T-helper 2 cell (primary cell): Measurements from ENCODE around the gene WHRN.

Experiments
- DNase-seq, 5 experiments: peaks; one replicate each; pipeline versions ENCODE4 v3.0.0 to v3.0.0-alpha.2; 2012 to 2022
- total RNA-seq, 2 donors: gene quantifications; one replicate each; lab custom pipeline; 2026; lab: John Stamatoyannopoulos, UW

Gene WHRN
- 10.5 to 18.1 reads per million in 2 donors for total RNA-seq

GRCh38 chr9:114505187-114506081, at the start of gene WHRN:
TSS of gene WHRN (minus strand) at chr9:114505473. CDS start at chr9:114504801, 672 bp downstream.
- DNase-seq = peak; percentile 77 to 92 (median 82)

- DNase-seq = no peak
These were observed 47.9 kb upstream of the WHRN start for GRCh38 chr9:114553202-114553601.

GRCh38 chr9:114552706-114553105, 47.4 kb upstream of the WHRN start:
- no peak for DNase-seq

DNA sequence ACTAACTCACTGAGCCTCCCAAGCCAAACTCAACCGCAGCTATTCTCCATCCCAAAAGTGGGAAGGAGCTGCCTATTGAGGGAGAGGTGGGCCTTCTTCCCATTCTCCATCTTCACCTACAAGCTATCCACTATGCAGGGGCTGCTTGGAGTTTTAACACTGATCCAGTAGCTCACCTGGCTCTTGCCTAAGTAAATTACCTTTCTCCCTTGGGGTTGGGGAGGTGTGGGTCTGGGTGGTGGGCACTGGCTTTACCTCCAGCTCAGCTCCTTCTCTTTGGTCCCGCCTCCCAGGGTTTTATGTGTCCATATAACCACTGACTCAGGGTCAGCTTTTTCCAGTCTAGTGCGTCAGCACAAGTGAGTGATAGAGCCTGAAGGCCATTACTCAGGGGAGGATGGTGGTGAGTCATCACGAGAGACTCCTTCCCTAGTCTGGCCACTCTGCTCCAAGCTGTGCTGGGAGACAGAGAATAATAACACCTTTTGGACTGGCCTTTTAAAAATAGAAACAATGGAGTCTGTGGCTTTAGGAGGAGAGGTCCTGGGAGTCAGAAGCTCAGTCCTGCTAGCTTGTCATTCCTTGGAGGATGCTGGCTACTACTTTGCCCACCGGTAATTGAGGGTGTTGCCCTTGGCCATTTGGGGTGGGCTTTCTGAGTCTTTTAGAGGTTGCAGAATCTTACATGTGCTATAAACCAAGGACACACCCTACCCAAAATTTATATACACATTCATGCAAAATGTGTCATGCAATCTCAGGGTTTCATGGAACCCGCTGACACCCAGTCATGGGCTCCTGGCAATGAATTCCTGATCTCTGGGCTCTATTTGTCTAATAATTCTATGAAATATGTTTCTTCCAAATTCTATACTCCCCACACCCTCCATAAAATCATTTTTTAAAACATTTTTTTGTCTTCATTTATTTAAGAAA, 46.7 kb upstream of the WHRN start:
- no peak for DNase-seq

- no peak for DNase-seq
These were observed 44.5 kb upstream of the WHRN start for GRCh38 chr9:114549697-114550330.

GRCh38 chr9:114546851-114547250, 41.6 kb upstream of the WHRN start:
- no peak for DNase-seq

- no peak for DNase-seq
These were observed 39.8 kb upstream of the WHRN start for GRCh38 chr9:114545055-114545454.

DNA sequence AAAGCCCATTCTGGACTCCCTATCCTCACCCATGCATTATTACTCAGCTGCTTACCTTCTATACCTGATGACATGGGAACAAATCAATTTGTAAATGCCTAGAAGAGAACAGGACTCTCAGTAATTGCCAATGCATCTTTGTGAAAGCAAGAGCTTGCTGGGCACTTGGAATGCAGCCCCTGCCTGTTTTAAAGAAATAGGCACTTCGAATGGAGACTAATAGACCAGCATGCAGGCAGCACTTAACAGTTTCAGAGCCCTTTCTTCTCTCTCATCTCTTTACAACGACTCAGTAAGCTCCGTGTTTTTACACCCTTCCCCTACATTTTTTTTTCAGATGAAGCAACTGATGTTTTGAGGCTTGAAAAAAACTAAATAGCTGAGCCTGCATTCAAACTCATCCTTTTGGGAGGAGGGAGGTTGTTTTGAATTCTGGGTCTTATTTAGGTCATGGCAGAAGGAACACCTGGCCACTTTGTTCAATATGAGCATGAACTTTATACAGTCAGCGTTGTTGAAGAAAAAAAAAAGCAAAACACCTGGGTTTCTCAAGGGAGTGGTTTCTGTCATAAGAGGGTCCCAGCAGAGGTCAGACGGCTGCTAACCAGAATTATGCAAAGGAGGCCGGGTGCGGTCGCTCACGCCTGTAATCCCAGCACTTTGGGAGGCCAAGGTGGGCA, 34.6 kb upstream of the WHRN start:
- DNase-seq = no peak

DNA sequence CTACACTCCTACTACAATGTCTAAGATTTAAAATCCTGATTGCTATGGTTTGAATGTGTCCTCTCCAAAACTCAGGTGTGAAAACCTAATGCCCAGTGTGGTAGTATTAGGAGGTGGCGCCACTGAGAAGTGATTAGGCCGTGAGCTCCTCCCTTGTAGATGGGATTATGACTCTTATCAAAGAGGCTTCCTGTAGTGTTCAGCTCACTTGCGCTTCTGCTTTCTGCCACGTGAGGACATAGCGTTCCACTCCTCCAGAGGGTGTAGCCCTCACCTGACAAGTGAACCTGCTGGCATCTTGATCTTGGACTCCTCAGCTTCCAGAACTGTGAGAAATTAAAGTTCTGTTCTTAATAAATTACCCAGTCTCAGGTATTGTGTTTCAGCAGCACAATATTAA, 33.0 kb upstream of the WHRN start:
- peak in 1 of 5 experiments; percentile 43 for DNase-seq

DNA sequence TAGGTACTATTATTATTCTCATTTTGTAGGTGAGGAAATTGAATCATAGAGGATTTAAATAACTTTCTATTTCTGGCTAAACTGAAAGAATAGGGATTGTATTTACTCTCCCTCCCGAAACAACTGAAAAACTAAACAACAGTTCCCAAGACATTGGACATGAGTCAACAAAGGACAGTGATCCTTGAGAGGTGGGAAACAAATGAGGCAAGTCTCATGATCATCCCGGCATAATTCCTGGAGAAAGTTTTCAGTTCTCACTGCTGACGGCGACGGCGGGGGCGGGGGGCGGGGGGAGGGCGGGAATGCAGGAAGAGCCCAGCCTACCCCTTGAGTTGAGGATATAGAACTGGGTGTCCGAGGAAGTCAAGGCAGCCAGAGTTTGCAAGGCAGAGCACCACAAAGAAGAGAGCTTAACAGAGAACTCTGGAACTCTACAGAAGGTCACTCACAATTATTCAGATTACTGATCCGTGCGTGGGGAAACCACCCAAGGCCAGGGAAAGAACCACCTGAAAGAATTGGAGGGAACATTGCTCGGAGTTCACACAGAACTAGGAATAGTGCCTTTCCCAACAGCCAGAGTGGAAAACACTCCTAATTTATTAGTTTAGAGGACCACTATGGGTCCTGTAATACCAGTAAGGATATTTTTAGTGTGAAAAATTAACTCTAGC, 27.4 kb upstream of the WHRN start:
- DNase-seq = no peak

- no peak for DNase-seq
These were observed 24.0 kb upstream of the WHRN start for GRCh38 chr9:114529285-114529684.

- DNase-seq = no peak
These were observed 21.5 kb upstream of the WHRN start for GRCh38 chr9:114526807-114527206.

GRCh38 chr9:114525513-114525912, 20.2 kb upstream of the WHRN start:
- DNase-seq = no peak

- DNase-seq = no peak
These were observed 19.0 kb upstream of the WHRN start for GRCh38 chr9:114524247-114524681.

DNA sequence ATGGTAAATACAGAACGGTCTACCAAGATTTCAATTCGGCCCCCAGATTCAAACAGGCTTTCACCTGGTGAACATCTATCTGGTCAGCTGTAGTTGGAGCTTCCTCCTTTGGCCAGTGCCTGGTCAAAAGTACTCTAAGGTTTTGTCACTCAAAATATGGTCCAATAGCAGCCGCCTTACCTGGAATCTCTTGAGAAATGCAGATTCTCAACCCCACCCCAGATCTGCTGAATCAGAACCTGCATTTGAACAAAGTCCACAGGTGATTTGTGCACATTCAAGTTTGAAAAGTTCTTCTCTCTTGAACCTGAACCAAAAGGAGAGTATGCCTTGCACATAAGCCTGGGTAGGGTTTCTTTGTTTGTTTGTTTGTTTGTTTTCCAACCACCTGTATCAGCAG, 17.6 kb upstream of the WHRN start:
- no peak for DNase-seq

DNA sequence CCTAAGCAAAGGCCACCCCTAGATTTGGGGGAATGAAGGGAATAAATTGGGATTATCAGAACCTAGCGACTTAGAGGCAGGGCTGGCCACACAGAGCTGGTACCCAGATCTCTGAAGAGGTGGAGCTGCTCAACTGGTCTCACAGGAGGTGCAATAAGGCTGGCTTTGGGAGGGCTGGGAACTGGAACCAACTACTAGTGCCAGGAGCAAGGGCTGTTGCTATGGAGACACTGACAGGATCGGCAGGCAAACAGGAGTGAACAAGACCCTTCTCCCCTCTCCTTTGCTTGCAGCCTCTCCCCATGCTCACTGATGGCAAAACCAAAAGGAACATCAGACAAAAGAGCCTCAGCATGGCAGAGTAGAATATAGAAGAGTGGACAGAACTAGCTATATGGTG, 17.0 kb upstream of the WHRN start:
- no peak for DNase-seq

- no peak for DNase-seq
These were observed 16.6 kb upstream of the WHRN start for GRCh38 chr9:114521846-114522245.

DNA sequence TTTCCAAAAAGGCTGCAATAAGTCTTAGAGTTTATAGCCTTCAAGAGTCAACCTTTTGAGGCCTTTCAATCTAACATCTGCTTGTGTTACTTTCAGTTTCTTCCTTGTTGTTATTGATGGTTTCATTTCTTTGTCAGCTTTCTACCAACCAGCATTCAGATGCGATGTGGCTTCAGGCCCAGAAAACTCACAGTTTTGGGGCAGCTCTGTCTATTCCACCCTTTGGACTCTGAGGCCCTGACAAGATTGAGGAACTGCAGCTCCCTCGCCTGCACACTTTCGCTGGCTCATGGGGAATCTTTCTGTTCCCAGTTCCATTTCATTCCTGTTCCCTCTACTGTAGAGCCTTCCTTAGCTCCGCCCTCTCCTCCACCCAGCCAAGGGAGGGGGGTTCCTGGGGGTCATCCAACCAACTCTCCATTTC, 13.3 kb upstream of the WHRN start:
- DNase-seq = peak in 1 of 5 experiments; percentile 45

- no peak for DNase-seq
These were observed 12.8 kb upstream of the WHRN start for GRCh38 chr9:114518120-114518519.

- DNase-seq = peak in 1 of 5 experiments; percentile 6
These were observed 11.6 kb upstream of the WHRN start for GRCh38 chr9:114516913-114517312.

DNA sequence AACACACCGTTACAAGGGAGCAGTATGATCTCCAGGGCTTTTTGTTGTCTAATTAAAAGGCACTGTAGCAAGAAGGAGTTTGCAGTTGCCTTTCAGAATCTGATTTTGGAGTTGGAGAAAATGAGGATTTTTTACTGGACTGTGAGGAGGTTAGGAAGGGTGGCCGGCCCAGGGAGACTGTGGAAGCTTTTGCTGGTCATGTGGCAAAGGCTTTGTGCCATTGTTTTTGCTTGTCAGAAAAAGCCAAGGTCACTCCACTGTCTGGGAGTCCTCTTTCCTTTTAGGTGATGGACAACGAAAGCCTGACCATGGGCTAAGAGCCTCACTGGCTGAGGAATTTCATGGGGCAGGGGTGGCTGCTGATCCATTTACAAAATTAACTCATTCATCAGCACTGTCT, 10.3 kb upstream of the WHRN start:
- no peak for DNase-seq

DNA sequence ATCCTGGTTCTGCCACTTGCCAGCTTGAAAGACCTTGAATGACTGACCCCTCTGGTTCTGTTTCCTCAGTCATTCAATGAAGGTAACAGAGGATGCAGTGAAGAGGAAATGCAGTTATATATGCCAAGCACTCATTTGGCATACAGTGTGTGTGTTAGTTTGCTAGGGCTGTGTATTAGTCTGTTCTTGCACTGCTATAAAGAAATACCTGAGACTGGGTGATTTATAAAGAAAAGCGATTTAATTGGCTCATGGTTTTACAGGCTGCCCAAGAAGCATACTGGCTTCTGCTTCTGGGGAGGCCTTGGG, 8.6 kb upstream of the WHRN start:
- DNase-seq = no peak
